Suppressor macrophage treated with lipopolysaccharide for 4 hours (primary cell): ENCODE results near the gene GDI2.
A peak's percentile ranks its signal among the peaks of the same experiment; 100 is the strongest.

Experiments
- DNase-seq: peaks from one replicate; pipeline ENCODE4 v3.0.0-alpha.2; 2020

GDI2 gene

DNA sequence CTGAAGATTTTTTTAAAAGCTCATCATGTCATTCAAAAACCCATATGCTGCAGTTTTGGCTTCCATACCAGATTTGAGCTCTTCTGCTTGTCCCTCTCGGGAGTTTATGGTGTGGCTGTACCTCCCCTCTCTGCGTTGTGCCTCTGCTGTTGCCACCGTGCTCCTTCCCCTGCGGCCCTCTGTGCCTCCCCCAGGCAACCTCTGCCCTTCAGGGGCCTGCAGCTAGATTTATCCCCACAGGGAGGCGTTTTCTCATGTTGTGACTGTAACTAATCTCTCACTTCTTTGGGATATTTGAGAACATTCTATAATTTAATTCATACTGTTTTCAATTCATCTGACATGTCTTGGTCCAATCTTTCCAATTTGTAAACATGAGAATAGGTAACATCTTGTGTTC, 75.9 kb downstream of the GDI2 start:
- no peak for DNase-seq

DNA sequence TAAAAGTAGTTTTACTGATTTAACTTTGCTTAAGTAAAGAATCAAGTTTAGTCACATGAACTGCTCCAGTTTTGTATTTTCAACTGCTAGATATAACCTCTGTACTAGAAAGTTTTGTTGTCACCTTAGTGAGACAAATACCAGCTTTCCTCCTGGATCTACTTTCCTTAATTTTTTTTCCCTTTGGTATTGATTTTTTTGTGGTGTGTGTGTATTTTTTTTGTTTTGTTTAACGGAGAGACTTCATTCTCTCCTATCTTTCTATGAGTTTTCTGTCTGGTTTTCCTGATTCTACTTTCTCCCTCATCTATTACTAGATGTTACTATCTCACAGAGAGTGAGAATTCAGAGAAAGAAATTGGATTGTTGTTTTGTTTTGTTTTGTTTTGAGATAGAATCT, 76.6 kb downstream of the GDI2 start:
- DNase-seq, result no peak

DNA sequence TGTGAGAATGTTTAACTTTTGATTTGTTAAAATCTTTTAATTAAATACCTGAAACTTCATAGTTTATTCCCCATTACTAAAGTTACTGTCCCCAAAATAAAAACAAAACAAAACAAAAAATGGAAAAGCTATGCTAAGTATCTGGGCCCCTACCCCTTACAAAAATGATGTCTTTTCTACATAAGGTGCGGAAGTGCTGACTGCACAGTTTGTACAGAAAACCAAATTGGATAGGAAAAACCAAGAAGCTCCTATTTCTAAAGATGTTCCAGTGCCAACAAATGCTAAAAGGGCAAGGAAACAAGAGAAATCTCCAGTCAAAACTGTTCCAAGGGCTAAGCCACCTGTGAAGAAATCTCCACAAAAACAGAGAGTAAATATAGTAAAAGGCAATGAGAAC, 78.1 kb downstream of the GDI2 start:
- DNase-seq, result no peak

GRCh38 chr10:5732141-5732540, 81.1 kb downstream of the GDI2 start:
- DNase-seq, result no peak

- DNase-seq, result no peak
Observed at GRCh38 chr10:5731559-5731958, 81.7 kb downstream of the GDI2 start.

- DNase-seq, result peak; percentile 51
Observed at GRCh38 chr10:5730766-5731165, 82.5 kb downstream of the GDI2 start.

GRCh38 chr10:5723692-5724091, 89.5 kb downstream of the GDI2 start:
- peak; percentile 60 for DNase-seq

GRCh38 chr10:5720182-5720581, 93.1 kb downstream of the GDI2 start:
- no peak for DNase-seq

- DNase-seq, result no peak
Observed at GRCh38 chr10:5719546-5719945, 93.7 kb downstream of the GDI2 start.
